HG02571 (cell line): ENCODE results near the gene RNF126.
A peak's percentile ranks its signal among the peaks of the same experiment; 100 is the strongest.
"Not testable (repeated sequence)": the region's sequence is repeated elsewhere in the genome, so short reads cannot be mapped to it uniquely, and the experiment has no call there.

Experiments used
- ATAC-seq: cut with Tn5 transposase; IDR thresholded peaks from one replicate; pipeline ENCODE4 v1.9.1; 2021; ENCODE audit warnings: mild to moderate bottlenecking, moderate library complexity; ENCODE audit not compliant: unreplicated experiment

The RNF126 gene

DNA sequence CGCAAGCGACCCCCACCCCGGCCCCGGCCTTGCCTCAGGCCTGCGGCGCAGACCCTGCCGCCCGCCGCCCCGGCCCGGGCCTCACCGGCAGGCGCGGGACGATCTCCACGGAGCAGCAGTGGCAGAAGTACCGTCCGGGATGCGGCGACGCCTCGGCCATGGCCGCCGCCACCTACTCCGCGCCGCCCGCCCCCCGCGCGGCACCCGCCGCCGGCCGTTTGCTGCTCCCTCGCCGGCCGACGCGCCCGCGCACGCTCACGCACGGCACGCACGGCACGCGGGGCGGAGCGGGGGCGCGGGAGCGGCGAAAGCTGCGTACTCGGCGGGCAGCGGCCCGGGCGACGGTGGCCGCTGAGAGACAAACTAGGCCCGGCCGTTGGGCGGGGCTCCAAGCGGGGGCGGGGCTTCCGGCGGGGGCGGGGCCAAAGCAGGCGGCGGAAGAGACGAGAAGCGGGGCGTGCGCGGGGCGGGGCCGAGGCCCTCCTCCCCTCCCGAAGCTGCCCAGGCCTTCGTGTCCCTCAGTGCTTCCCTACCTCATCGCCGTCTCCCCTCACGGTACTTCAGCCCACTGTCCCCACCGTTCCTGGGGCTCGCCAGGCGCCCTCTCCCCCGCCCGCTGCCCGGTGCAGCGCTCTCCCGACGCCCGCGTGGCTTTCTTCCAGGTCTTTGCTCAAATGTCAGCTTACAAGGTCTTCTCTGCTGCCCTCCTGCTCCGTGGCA lies at the start of gene RNF126:
Gene RNF126 (minus strand): TSS at position 253 of the 720 bp plus-strand sequence. CDS start 93 bp downstream, at position 160.
- ATAC-seq, result peak; percentile 61

DNA sequence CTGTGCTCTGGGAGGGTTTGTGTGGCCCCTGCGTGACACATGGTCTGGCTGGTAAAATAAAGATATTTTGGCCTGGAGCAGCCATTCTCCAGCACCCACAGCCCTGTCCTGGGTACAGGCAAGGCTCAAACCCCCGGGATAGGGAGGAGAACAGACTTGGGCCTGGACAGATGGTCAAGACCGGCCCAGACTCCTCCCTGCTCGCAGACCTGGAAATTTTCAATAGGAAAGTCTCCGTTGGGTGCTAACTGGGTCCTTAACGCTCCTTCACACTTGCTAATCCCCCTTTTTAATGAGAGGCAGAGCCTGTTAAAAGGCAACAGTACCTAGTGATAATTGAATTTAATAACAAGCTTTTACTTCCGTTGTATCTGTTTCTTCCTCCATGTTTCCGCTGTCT lies 48.2 kb upstream of the RNF126 start:
- ATAC-seq, result no peak

DNA sequence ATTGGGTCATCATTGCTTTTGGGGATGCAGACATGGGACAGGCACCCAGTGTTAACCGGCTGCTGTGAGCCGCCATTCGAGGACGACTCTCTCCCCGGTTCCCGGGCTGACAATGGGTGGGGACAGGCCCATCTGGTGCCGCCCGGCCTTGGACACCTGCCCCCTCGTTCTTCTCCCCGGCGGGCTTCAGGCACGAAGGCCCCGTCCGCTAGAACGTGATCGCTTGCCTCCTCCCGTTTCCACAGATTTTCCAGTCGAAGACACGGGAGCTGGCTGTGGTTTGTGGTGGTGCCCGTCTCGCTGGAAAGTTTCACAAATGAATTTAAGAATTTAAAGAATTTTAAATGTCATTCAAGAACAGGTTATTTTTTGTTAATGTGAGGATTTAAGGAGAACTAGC lies 47.8 kb upstream of the RNF126 start:
- no peak for ATAC-seq

DNA sequence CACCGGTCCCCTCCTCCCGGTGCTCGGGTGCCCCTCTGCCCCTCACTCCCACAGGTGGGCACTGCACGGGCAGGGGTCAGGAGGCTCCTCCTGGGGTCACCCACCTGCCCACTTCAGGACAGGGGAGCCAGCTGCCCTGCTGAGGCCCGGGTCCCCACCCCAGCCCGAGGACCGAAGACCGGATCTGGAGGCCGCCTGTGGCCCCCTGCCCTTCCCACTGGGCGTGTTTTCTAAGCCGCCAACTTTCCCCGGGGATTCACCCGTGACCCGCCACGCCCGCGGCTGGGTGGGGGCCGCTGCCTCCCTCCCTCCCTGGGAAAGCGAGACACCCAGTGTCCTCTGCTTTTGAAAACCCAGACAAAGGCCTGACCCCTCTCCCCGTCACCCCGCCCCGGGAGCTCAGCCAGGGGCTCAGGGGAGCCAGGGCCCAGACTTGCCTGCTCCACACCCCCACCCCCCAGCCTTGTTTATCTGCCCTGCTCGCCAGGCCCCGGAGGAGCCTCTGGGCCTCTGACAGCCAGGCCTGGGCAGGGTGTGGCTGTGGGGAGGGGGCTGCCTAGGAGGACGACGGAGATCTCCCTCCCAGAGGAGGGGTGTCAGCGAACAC lies 47.1 kb upstream of the RNF126 start:
- ATAC-seq, result no peak

DNA sequence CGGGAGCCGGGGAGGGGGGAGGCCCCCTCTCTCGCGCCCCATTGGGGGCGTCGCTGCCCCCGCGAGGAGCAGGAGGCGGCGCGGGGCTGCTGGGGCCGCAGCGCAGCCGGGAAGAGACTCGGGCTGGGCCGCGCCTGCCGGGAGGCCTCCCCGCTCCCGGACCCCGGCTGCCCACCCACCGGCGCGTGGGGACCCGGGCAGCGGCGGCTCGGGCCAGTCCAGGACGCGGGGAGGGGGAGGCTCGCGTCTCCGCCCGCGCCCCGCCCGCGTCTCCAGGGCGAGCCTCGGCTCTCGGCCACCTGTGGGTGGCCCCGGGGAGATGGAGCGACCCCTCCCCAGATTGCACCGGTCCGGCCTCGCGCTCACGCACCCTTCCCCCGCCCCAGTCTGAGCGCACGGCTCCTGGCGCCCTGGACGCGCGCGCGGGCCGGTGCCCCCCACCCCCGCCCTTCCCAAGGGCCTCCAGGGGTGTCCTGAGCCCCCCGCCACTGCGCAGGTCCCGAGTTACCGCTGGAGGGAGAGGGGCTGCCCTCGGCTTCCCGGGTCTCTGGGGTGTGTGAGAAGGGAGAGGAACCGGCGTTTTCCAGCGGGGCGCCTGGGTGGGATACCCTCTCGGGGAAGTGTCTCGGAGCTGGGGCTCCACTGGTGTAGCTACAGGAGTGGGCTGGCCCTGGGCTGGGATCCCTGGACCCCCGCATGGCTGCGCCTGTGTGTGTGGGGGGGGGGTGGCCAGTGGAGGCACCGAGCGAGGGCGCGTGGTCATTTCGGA lies 46.4 kb upstream of the RNF126 start:
- ATAC-seq, result no peak

DNA sequence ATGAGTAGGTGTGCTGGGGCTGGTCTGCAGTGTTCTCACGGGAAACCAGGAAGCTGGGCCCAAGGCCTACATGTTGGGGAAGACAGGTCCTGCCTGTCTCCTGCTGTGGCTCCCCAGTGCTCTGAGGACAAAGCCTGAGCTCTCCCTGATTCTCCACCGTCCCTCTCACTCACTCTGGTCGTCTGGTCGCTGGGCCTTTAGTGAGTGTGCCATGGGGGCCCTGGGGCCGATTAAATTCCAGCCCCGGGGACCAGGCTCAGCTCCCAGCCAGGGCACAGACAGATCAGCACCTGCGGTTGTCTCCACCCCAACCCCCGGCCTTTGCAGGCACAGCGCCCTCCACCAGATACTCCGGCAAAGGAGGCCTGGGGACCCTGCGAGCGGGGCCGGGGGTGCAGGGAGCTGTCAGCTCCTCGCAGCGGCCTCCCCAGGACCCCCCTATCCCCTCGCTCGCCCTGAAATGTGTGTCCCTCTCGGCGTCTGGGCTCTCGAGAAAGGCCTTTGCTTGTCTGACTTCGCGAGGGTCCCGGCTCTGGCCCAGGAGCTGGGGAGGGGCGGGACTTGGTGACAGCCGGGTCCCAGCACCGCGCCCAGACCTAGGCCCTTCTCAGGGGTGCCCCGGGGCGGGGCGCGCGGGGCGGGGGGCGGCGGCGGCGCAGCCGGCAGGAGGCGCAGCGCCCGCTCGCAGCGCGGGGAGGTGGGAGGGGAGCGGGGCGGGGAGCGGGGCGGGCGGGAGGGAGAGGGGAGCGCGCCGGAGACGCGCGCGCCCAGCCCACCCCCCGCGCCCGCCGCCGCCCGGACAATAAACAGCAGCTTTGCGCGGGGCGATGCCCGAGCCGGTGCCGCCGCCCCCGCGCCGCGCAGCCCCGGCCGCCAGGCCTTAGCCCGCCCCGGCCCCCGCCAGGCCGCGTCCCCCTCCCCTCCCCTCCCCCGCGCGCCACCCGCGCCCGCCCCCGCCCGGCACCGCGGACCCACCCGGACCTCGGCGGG lies 45.4 kb upstream of the RNF126 start, which contains the start of gene PALM:
Gene PALM (plus strand): TSS at position 782 of the 990 bp plus-strand sequence. CDS start 212 bp downstream, outside the sequence.
- ATAC-seq, result no peak

DNA sequence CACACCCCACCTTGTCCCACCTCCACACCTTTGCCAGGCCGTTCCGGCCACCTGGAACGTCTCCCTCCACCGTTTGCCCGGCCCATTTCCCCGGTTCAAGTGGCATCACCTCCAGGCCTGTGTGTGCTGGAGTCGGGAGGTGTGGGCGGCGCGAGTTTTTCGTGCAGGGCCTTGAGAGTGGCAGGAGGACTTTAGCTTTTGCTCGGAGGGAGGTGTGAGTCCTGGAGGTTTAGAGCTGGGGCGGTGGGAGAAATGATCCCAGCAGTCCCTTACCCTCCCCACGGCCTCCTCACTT lies 41.4 kb upstream of the RNF126 start:
- ATAC-seq, result no peak

DNA sequence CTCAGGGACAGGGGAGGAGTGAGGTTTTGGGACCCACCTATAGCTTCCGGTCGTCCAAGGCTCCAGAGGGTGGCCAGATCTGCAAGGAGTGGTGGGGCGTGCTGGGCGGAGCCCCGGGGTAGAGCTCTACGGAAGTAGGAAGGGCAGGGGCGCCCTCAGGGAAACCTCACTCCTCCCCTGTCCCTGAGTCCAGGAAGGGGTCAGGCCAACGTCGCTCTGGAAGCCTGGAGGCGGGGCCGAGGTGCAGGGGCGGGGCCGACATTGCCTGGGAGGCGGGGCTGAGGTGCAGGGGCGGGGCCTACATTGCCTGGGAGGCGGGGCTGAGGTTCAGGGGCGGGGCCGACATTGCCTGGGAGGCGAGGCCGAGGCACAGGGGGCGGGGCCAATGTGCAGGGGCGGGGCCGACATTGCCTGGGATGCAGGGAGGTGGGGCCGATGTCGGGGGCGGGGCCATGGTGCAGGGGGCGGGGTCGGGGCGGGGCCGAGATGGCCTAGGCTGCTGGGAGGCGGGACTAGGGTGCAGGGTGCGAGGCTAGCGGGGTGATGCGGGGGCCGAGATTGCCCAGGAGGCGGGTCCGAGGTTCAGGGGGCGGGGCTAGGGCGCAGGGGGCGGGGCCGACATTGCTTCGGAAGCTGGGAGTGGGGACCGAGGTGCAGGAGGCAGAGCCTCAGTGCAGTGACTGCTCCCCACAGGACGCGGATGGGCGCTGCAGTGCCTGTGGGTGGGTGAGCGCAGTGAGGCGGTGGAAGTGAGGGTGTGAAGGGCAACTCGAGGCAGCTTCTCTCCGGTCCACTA lies 40.8 kb upstream of the RNF126 start:
- ATAC-seq, result no peak

DNA sequence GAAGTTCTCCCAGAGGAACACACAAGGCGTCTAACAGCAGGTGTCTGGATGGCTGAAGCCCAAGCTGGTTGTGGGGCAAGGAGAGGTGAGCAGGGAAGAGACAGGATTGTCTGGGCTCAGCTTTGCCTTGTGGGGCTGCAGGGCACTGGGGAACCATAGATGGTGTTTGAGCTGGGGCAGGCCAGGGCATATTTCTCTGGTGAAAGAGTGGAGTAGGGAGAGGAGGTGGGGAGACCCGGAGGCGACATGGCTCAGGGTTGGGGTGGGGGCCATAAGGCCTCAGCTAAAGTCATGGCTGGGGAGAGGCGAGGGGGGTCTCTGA lies 40.3 kb upstream of the RNF126 start:
- ATAC-seq, result no peak

DNA sequence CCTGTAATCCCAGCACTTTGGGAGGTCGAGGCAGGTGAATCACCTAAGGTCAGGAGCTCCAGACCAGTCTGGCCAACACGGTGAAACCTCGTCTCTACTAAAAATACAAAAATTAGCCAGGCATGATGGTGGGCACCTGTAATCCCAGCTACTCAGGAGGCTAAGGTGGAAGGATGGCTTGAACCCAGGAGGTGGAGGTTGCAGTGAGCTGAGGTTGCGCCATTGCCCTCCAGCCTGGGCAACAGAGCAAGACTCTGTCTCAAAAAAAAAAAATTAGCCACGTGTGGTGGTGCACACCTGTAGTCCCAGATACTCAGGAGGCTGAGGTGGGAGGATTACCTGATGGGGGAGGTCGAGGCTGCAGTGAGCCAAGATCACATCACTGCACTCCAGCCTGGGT lies 39.8 kb upstream of the RNF126 start:
- ATAC-seq, result not testable (repeated sequence)

DNA sequence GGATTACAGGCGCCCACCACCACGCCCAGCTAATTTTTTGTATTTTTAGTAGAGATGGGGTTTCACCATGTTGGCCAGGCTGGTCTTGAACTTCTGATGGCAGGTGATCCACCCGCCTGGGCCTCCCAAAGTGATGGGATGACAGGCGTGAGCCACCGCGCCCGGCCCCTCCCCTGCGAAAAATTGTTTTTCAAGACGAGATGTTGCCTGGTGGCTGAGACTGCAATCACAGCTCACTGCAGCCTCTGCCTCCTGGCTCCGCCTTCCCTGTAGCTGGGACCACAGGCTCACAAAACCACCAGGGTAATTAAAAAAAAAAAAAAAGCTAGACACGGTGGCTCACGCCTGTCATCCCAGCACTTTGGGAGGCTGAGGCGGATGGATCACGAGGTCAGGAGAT lies 36.9 kb upstream of the RNF126 start:
- ATAC-seq, result not testable (repeated sequence)

DNA sequence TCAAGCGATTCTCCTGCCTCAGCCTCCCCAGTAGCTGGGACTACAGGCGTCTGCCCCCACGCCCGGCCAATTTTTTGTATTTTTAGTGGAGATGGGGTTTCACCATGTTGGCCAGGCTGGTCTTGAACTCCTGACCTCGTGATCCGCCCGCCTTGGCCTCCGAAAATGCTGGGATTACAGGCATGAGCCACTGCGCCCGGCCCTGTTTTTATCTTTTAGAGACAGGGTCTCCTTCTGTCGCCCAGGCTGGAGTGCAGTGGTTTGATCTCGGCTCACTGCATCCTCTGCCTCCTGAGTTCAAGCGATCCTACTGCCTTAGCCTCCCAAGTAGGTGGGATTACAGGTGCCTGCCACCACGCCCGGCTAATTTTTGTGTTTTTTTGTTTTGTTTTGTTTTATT lies 35.5 kb upstream of the RNF126 start:
- ATAC-seq, result not testable (repeated sequence)

DNA sequence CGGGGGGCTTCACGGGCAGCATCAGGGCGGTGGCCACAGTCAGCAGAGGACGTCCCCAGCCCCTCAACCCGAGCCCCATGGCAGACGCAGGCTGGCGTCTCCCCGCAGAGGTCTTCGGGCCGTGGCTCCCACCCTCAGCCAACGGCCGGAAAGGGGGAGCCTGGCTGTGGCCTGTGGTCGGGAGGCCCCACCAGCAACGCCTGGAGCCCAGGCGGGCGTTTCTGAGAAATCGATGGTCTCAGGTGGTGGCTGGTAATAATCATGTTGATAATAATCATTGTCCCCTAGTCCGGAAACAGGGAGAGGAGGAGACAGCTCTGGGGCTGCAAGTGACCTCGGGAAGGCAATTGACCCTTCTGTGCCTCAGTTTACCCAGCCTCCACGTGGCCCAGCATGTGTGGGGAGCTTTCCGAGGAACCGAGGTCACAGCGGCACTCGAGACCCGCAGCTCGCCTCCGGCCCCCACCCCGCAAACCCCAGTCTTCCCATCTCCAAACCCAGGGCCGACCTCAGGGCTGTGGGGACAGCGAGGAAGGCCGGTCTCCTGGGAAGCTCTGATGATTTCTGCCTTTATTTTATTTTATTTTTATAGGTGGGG lies 32.4 kb upstream of the RNF126 start, which contains the start of gene PRSS57:
Gene PRSS57 (minus strand): TSS at position 101 of the 598 bp plus-strand sequence. CDS start 22 bp downstream, at position 79.
- no peak for ATAC-seq

DNA sequence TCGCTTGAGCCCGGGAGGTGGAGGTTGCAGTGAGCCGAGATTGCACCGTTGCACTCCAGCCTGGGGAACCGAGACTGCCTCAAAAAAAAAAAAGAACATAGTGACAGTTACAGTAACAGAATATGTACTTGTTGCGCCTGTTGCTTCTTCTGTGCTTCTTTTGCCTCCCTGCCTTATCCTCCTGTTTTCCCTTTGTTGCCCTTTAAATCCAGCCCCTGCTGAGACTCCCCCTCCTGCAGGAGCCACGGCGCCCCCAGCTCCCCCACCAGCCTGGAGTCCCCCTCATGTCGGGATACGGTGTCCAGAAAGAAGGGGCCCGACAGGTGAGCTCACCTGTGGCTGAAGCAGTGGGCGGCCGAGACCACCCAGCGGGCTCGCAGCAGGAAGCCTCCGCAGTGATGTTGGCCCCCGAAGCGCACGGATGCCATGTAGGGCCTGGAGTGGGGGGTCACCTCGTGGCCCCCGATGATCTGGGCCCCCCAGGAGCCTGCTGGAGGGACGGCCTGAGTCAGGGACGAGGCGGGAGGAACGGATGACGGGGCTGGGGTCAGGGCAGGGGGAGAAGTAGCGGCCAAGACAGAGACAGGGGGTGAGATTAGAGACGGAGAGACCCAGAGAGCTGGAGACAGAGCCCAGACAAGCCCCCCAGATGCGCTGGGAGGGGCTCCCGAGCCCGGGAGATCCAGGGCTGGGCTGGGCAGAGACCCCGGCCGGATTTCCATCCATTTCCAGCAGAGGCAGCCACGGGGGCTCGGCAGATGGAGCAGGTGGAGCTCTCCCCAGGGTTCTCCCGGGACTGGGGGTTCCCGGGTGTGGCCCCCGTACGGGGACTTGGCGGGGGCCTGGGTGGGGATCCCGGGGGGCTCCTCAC lies 31.7 kb upstream of the RNF126 start:
- ATAC-seq, result no peak

DNA sequence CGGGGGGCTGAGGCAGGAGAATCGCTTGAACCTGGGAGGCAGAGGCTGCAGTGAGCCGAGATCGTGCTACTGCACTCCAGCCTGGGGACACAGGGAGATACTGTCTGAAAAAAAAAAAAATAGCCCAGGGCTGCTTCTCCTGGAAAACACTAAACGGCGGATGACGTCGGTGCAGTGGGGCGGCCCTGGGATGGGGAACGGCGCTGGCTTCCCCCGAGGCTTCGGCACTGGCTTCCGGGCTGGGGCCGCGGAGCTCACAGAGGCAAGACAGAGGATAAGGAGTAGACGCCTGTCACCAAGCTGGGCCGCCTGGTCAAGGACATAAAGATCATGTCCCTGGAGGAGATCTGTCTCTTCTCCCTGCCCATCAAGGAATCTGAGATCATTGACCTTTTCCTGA lies 27.2 kb upstream of the RNF126 start:
- ATAC-seq, result no peak

DNA sequence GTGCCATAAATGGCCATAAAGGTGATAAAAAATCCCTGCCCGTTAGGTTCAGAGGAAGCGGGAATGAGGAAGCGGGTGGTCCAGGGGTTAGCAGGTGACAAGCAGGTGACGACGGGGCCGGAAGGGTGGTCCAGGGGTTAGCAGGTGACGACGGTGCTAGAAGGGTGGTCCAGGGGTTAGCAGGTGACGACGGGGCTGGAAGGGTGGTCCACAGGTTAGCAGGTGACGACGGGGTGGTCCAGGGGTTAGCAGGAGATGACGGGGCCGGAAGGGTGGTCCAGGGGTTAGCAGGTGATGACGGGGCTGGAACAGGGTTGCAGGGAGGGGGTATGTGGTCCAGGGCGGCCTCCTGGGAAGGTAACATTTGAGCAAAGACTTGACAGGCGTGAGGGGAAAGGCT lies 26.0 kb upstream of the RNF126 start:
- ATAC-seq, result no peak

DNA sequence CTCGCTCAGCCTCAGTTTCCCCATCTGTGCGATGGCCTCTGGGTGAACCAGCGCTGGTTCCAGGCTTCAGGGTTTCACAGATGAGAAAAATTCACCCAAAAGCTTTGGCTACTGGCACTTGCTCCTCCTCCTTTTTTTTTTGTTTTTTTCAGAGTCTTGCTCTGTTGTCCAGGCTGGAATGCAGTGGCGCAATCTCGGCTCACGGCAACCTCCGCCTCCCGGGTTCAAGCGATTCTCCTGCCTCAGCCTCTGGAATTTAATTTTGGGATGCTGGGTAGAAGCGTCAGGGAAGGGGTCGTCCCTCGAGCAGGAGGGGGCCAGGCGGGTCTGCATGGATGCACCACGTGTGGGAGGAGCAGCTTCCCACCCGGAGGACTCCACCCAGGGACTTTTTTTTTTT lies 25.2 kb upstream of the RNF126 start:
- ATAC-seq, result no peak

DNA sequence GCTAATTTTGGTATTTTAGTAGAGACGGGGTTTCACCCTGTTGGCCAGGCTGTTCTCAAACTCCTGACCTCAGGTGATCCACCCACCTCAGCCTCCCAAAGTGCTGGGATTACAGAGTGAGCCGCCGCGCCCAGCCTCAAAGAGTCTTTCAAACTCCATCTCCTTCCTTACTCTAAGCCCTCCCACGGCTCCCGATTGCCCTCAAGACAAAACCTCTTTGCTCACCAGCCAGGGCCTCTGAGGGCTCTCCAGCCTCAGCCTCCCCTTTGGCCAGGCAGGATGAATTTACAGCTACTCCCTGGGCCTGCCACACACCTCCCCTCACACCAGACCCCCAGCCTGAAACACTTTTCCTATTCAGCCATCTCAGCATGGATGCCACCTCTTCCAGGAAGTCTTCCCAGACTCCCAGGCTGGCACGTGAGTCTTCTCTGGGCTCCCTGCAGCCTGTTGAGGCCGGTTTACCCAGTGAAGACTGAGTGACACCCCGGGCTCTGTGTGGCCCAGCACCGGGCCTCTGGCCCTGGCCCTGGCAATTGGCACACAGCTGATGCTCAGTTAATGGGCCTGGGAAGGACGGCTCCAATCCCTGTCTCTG lies 24.7 kb upstream of the RNF126 start:
- no peak for ATAC-seq
